PFSK-1 (cell line): ENCODE results near the gene STRIP1.

Experiments
- FOXP2 ChIP-seq: optimal IDR thresholded peaks from 2 replicates; pipeline ENCODE3; 2011; ENCODE audit warnings: borderline replicate concordance, control low read depth, inconsistent platforms; ENCODE audit not compliant: insufficient read depth; ENCODE audit errors: extremely low read length, extremely low read depth
- POLR2AphosphoS5 ChIP-seq: IDR thresholded peaks from 2 replicates; pipeline ENCODE4 v1.6.1; 2012; ENCODE audit warnings: low read depth, mild to moderate bottlenecking, control low read depth, low read length, moderate library complexity
- SIN3A ChIP-seq: IDR thresholded peaks from 2 replicates; pipeline ENCODE4 v1.6.1; 2012; ENCODE audit warnings: mild to moderate bottlenecking, low read length, moderate library complexity, borderline replicate concordance; ENCODE audit not compliant: insufficient read depth
- TAF1 ChIP-seq: IDR thresholded peaks from 2 replicates; pipeline ENCODE4 v1.6.1; 2012; ENCODE audit warnings: low read length, control low read depth, borderline replicate concordance; ENCODE audit not compliant: insufficient read depth
- TF ChIP-seq, protein P1 (sequence below), 2 experiments: IDR thresholded peaks; 2 replicates each; pipeline versions ENCODE4 v1.6.1 to v1.8.0; 2011 to 2012; ENCODE audit warnings: low read depth in 2 of 2, low read length in 2 of 2, control low read depth in 1 of 2, inconsistent platforms in 1 of 2, mild to moderate bottlenecking in 1 of 2, moderate library complexity in 1 of 2; ENCODE audit not compliant: insufficient read depth in 1 of 2

STRIP1 gene

DNA sequence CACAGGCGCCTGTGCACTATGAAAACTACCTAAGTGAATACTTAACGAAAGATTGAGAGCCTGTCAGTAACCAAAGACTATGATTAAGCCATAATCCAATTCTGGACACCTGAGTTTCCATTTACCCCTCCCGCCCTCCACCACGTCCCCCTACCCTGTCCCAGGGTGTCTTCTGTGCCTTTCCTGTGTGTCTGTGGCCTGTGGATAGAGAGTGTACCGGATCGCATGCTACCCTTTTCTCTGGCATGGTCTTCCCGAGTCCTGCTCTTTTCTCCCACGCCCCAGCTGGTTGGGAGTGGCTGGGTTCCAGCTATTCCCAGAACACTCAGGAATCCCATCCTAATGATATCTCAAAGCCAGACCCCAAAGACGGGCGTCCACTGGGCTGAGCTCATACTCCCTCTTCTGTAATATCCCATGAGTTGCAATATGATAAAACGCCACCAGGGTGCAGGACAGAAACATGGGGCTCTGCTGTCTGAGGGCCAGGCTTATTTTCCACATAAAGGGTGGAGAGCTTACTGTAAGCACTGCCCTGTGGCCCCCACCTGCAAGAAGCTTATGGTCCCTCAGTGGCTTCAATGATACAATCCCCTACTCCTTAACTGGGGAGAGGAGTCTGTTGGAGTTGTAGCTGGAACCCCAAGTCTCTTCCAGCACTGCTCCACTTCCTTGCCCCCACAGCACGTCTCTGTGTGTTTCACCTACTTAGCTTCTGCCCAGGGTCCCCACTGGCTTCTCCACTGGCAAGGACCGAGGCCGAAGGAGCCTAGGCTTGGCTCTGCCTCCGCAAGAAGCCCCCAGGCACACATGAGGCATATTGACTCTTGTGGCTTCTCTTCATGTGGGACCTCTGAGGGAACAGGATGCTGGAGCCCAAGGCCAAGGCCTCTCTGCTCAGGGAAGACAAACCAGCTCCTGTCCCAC, 53.7 kb downstream of the STRIP1 start:
- TF ChIP-seq TAF1 (no peak), POLR2AphosphoS5 (no peak), SIN3A (no peak), FOXP2 (no peak)

DNA sequence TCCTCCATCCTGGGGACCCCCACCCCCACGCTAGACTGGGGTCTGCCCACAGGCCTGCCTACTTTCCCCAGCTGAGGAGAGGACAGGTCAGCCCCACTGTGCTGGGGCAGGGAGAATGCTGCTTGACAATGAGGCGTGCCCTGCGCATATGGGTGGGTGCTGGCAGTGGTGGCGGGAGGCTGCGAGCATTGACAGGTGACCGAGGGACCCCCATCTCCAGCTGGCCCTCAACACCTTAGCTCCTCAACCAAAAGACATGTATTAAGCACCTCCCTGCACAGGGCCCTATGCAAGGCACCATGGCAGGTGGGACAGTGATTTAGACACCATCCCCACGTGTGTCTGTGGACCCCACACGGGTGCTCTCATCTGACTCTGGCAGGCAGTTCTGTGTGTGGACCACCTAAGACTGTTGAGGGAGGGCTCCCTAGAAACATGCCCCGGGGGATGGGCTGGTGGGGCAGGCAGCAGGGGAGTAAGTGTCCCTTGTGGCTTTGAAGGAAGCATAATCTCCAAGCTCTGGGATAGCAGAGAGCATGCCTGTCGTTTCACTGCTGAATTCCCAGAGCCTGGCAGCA, 54.4 kb downstream of the STRIP1 start:
- TF ChIP-seq, protein P1, sequence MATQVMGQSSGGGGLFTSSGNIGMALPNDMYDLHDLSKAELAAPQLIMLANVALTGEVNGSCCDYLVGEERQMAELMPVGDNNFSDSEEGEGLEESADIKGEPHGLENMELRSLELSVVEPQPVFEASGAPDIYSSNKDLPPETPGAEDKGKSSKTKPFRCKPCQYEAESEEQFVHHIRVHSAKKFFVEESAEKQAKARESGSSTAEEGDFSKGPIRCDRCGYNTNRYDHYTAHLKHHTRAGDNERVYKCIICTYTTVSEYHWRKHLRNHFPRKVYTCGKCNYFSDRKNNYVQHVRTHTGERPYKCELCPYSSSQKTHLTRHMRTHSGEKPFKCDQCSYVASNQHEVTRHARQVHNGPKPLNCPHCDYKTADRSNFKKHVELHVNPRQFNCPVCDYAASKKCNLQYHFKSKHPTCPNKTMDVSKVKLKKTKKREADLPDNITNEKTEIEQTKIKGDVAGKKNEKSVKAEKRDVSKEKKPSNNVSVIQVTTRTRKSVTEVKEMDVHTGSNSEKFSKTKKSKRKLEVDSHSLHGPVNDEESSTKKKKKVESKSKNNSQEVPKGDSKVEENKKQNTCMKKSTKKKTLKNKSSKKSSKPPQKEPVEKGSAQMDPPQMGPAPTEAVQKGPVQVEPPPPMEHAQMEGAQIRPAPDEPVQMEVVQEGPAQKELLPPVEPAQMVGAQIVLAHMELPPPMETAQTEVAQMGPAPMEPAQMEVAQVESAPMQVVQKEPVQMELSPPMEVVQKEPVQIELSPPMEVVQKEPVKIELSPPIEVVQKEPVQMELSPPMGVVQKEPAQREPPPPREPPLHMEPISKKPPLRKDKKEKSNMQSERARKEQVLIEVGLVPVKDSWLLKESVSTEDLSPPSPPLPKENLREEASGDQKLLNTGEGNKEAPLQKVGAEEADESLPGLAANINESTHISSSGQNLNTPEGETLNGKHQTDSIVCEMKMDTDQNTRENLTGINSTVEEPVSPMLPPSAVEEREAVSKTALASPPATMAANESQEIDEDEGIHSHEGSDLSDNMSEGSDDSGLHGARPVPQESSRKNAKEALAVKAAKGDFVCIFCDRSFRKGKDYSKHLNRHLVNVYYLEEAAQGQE (IDR thresholded peaks at IDR 0.05; ENCODE audit: insufficient read depth in 1 of 2, low read depth in 2 of 2, low read length in 2 of 2), result no peak
- no peak for TF ChIP-seq TAF1
- no peak for TF ChIP-seq POLR2AphosphoS5
- no peak for TF ChIP-seq SIN3A
- TF ChIP-seq FOXP2, result no peak

GRCh38 chr1:110089561-110090275, 55.3 kb downstream of the STRIP1 start:
- no peak for TF ChIP-seq SIN3A
- peak; percentile 39 for TF ChIP-seq FOXP2
- no peak for TF ChIP-seq POLR2AphosphoS5

DNA sequence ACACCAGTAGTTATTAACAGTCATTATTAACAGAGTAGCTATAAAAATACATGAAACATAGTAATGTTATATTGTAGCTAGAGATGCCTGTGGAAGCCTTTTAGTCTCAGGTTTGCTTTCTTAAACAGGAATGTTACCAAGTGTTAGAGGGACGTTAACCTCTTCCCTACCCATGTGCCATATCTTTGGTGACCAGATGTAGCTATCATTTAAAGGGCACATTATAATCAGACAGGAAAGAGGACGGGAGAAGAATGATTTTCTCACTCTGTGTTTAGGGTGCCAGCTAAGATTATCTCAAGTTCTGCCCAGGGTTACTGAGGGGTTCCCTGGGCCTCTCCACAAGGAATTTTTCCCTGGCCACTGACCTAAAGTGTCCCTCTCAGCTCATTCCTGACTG, 57.0 kb downstream of the STRIP1 start:
- no peak for TF ChIP-seq TAF1
- TF ChIP-seq POLR2AphosphoS5, result no peak
- no peak for TF ChIP-seq FOXP2
- TF ChIP-seq, protein P1 (IDR thresholded peaks at IDR 0.05; ENCODE audit: insufficient read depth in 1 of 2, low read depth in 2 of 2, low read length in 2 of 2), result no peak
- TF ChIP-seq SIN3A, result no peak

GRCh38 chr1:110091791-110092190, 57.4 kb downstream of the STRIP1 start:
- TF ChIP-seq SIN3A (no peak), TAF1 (no peak), FOXP2 (no peak), POLR2AphosphoS5 (no peak)
- TF ChIP-seq, protein P1 (IDR thresholded peaks at IDR 0.05; ENCODE audit: insufficient read depth in 1 of 2, low read depth in 2 of 2, low read length in 2 of 2), result no peak

- TF ChIP-seq FOXP2 (no peak), SIN3A (no peak), TAF1 (no peak), POLR2AphosphoS5 (no peak)
- TF ChIP-seq, protein P1 (IDR thresholded peaks at IDR 0.05; ENCODE audit: insufficient read depth in 1 of 2, low read depth in 2 of 2, low read length in 2 of 2), result no peak
These were observed 58.6 kb downstream of the STRIP1 start for GRCh38 chr1:110092991-110093390.
